Body of pancreas (tissue), 4 donors: ENCODE results near the gene TBC1D13.

Source experiments
- POLR2A ChIP-seq, 3 donors: fragments of 450-650 bp; IDR thresholded peaks; one replicate each; pipeline ENCODE4 v1.6.1; 2016; ENCODE audit warnings: antibody characterized with exemption in 3 of 3, mild to moderate bottlenecking in 2 of 3
- TF ChIP-seq, protein P1 (sequence below), 7 experiments: fragments of 450-650 bp in 4 of 7; fragments of 200-600 bp in 3 of 7; sonication (generic) in 3 of 7; IDR thresholded peaks; one replicate each; pipeline ENCODE4 v1.5.1; 2016 to 2019; ENCODE audit warnings: antibody characterized with exemption in 7 of 7

DNA sequence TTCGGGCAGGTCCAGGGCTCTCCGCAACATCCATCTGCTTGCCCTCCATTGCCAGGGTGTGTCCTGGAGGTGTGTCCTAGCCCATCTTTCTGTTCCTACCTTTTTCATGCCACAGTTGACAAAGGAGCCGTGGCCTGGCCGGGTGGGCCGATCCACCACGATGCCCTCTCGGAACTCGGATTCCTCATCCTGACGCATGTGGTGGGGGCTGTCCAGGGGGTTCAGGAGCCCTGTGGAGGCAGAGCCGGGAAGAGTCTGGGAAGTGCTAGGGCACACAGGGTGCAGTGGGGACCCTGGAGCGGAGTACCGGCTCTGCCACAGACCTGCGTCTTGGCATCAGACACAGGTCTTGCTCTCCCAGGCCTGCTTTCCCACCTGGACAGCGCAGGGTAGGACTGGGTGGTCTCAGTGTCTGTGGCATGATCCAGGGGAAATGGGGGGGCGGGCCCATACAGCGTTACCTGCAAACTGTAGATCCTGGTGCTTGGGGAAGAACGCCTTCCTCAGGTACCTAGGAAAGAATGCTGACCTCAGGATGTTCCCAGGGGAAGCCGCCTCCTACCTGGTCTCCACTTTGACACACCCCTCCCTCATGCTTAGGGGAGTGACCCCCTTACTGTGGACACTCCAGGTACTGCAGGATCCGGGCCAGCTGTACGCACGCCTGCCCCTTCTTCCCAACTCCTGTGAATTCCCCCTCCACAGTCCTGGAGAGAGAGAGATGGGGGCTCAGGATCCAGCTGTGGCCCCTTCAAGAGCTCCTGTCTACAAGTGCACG lies 39.1 kb downstream of the TBC1D13 start:
- TF ChIP-seq, protein P1, sequence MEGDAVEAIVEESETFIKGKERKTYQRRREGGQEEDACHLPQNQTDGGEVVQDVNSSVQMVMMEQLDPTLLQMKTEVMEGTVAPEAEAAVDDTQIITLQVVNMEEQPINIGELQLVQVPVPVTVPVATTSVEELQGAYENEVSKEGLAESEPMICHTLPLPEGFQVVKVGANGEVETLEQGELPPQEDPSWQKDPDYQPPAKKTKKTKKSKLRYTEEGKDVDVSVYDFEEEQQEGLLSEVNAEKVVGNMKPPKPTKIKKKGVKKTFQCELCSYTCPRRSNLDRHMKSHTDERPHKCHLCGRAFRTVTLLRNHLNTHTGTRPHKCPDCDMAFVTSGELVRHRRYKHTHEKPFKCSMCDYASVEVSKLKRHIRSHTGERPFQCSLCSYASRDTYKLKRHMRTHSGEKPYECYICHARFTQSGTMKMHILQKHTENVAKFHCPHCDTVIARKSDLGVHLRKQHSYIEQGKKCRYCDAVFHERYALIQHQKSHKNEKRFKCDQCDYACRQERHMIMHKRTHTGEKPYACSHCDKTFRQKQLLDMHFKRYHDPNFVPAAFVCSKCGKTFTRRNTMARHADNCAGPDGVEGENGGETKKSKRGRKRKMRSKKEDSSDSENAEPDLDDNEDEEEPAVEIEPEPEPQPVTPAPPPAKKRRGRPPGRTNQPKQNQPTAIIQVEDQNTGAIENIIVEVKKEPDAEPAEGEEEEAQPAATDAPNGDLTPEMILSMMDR (IDR thresholded peaks at IDR 0.05), result no peak
- TF ChIP-seq POLR2A (IDR thresholded peaks at IDR 0.05), result no peak
